HepG2 (cell line): ENCODE results near the gene RAD54L2. TPM values are rescaled to one million over a fixed set of nuclear protein-coding genes. Genes with fewer than 3 reads are reported as not detected.
A peak's percentile ranks its signal among the peaks of the same experiment; 100 is the strongest.

Experiments used
- NR1H2 ChIP-seq: sonication (generic); formaldehyde crosslinking; IDR thresholded peaks from 2 replicates; pipeline ENCODE4 v1.8.1; 2022; ENCODE audit warnings: low read depth, missing genetic modification reagents, borderline replicate concordance
- SOX5 ChIP-seq: IDR thresholded peaks from 2 replicates; pipeline ENCODE4 v1.6.1; 2016; ENCODE audit warnings: borderline replicate concordance
- STAG1 ChIP-seq: sonication (generic); formaldehyde crosslinking; IDR thresholded peaks from 2 replicates; pipeline ENCODE4 v1.4.0; 2020; ENCODE audit warnings: missing genetic modification reagents
- TGIF2 ChIP-seq: IDR thresholded peaks from 2 replicates; pipeline ENCODE4 v1.6.1; 2016; ENCODE audit warnings: control low read depth, missing compliant biosample characterization
- ZEB1 ChIP-seq: IDR thresholded peaks from 2 replicates; pipeline ENCODE4 v1.6.1; 2012; ENCODE audit warnings: mild to moderate bottlenecking, low read depth, inconsistent platforms; ENCODE audit not compliant: insufficient replicate concordance
- ZNF326 ChIP-seq: sonication (generic); formaldehyde crosslinking; IDR thresholded peaks from 2 replicates; pipeline ENCODE4 v1.4.0; 2020; ENCODE audit warnings: missing genetic modification reagents, borderline replicate concordance
- ZNF567 ChIP-seq: sonication (generic); formaldehyde crosslinking; IDR thresholded peaks from 2 replicates; pipeline ENCODE4 v1.8.1; 2023; ENCODE audit warnings: mild to moderate bottlenecking, missing genetic modification reagents, borderline replicate concordance
- ZNF841 ChIP-seq: sonication (generic); formaldehyde crosslinking; IDR thresholded peaks from 2 replicates; pipeline ENCODE4 v1.8.1; 2023; ENCODE audit warnings: missing genetic modification reagents, borderline replicate concordance
- polyA plus RNA-seq, 8 experiments: library from polyadenylated mRNA; depleted of rRNA in 3 of 8; stranded (reverse) in 7 of 8; unstranded in 1 of 8; fragments of >200 nt; fragmentation: Illumina TruSeq in 4 of 8; extraction: Trizol in 4 of 8; gene quantifications; 2 replicates each; pipeline versions ENCODE4 v1.2.1 to v1.2.3, GENCODE V29; 2011 to 2016; ENCODE audit warnings: low read depth in 4 of 8, missing spikeins in 1 of 8, mixed read lengths in 1 of 8; ENCODE audit not compliant: insufficient read depth in 1 of 8
- total RNA-seq, 5 experiments: library from RNA; depleted of rRNA; stranded (reverse); fragments of >200 nt; fragmentation: Illumina TruSeq; extraction: Trizol; gene quantifications; 2 replicates each; pipeline ENCODE4 v1.2.3, GENCODE V29; 2016; ENCODE audit warnings: low read depth in 1 of 5
- TF ChIP-seq, protein P1 (sequence below): sonication (generic); formaldehyde crosslinking; IDR thresholded peaks from 2 replicates; pipeline ENCODE4 v1.5.1; 2020; ENCODE audit warnings: mild to moderate bottlenecking, missing genetic modification reagents
- TF ChIP-seq, protein P2 (sequence below): sonication (generic); formaldehyde crosslinking; IDR thresholded peaks from 2 replicates; pipeline ENCODE4 v1.8.1; 2023; ENCODE audit warnings: mild to moderate bottlenecking, moderate library complexity, missing genetic modification reagents
- TF ChIP-seq, protein P3 (sequence below): sonication (generic); formaldehyde crosslinking; IDR thresholded peaks from 2 replicates; pipeline ENCODE4; 2020; ENCODE audit warnings: missing genetic modification reagents, mild to moderate bottlenecking, borderline replicate concordance
- TF ChIP-seq, protein P4 (sequence below): sonication (generic); formaldehyde crosslinking; IDR thresholded peaks from 2 replicates; pipeline ENCODE4 v1.5.0; 2020; ENCODE audit warnings: mild to moderate bottlenecking, missing genetic modification reagents, borderline replicate concordance

Gene RAD54L2
- total and polyA plus RNA-seq, 2 of the 13 experiments (the other 11 are each of a cell fraction or from before 2014, with no cell fraction given), result 5.5 to 14.8 TPM

DNA sequence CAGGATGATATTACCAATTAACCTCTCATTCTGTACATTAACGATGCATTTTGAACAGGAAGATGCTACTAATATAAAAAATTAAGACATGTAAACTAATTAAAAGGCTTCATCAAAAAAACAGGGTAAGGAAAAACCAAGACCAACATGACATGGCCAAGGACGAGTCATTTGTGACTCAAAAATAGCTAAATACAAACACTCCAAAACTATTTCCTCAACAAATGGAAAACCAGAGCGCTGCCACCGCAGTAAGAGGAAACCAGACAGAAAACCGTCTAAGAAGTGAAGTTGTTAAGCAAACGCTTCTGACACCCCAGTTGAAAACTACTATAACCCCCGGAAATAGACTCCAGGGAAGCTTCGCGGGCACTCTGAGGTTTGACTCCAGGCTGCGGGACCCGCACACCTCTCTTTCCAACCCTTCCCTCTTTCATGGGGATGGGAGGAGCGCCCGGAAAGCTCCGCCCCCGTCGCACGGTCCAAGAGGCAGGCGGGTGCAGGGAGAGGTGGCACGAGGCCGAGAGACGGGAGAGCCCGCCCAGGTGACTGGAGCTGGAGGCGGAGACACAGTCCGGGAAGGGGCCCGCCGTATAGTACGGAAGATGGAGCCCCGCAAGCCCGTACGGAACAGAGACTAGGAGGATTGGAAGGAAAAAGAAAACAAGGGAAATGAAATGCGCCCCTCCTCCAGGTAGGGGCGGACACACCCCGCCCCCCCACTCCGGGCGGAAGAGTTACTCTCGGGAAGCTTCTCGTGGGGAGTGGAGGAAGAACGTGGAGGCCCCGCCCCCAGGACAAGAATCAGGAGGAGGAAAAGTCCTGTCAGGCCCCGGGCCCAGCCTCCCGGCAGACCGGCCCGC lies 39.4 kb upstream of the RAD54L2 start (continued):
- TF ChIP-seq, protein P1, sequence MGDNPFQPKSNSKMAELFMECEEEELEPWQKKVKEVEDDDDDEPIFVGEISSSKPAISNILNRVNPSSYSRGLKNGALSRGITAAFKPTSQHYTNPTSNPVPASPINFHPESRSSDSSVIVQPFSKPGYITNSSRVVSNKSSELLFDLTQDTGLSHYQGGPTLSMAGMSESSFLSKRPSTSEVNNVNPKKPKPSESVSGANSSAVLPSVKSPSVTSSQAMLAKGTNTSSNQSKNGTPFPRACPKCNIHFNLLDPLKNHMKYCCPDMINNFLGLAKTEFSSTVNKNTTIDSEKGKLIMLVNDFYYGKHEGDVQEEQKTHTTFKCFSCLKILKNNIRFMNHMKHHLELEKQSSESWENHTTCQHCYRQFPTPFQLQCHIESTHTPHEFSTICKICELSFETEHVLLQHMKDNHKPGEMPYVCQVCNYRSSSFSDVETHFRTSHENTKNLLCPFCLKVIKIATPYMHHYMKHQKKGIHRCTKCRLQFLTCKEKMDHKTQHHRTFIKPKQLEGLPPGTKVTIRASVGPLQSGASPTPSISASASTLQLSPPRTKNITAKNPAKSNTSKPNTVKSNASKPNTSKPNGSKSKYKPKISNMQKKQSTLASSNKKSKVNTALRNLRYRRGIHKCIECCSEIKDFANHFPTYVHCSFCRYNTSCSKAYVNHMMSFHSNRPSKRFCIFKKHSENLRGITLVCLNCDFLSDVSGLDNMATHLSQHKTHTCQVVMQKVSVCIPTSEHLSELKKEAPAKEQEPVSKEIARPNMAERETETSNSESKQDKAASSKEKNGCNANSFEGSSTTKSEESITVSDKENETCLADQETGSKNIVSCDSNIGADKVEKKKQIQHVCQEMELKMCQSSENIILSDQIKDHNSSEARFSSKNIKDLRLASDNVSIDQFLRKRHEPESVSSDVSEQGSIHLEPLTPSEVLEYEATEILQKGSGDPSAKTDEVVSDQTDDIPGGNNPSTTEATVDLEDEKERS (CRISPR knock-in tag), result peak; percentile 68; the same call in 1 of the 2 replicates
- no peak; the same call in 1 of the 2 replicates for TF ChIP-seq NR1H2
- TF ChIP-seq, protein P2, sequence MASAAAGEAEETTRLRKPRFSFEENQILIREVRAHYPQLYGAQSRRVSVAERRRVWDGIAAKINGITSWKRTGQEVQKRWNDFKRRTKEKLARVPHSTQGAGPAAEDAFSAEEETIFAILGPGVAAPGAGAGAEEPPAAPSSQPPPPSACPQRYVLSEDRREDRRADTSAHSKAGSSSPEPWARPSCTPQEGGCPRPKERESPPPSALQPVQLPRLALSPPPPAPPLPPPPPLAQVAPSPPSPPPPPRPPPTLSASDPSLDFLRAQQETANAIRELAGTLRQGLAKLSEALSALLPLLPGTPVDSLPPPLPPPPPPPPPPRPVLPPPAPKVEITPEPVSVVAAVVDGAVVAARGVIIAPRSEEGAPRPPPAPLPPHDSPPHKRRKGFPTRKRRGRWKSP (CRISPR knock-in tag), result no peak
- TF ChIP-seq ZNF841, result peak; percentile 73; the same call in 1 of the 2 replicates
- TF ChIP-seq, protein P3, sequence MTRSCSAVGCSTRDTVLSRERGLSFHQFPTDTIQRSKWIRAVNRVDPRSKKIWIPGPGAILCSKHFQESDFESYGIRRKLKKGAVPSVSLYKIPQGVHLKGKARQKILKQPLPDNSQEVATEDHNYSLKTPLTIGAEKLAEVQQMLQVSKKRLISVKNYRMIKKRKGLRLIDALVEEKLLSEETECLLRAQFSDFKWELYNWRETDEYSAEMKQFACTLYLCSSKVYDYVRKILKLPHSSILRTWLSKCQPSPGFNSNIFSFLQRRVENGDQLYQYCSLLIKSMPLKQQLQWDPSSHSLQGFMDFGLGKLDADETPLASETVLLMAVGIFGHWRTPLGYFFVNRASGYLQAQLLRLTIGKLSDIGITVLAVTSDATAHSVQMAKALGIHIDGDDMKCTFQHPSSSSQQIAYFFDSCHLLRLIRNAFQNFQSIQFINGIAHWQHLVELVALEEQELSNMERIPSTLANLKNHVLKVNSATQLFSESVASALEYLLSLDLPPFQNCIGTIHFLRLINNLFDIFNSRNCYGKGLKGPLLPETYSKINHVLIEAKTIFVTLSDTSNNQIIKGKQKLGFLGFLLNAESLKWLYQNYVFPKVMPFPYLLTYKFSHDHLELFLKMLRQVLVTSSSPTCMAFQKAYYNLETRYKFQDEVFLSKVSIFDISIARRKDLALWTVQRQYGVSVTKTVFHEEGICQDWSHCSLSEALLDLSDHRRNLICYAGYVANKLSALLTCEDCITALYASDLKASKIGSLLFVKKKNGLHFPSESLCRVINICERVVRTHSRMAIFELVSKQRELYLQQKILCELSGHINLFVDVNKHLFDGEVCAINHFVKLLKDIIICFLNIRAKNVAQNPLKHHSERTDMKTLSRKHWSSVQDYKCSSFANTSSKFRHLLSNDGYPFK (CRISPR knock-in tag), result no peak; the same call in 1 of the 2 replicates
- peak; percentile 65 for TF ChIP-seq ZEB1
- TF ChIP-seq STAG1, result no peak
- TF ChIP-seq ZNF326 (CRISPR knock-in tag), result no peak
- TF ChIP-seq, protein P4, sequence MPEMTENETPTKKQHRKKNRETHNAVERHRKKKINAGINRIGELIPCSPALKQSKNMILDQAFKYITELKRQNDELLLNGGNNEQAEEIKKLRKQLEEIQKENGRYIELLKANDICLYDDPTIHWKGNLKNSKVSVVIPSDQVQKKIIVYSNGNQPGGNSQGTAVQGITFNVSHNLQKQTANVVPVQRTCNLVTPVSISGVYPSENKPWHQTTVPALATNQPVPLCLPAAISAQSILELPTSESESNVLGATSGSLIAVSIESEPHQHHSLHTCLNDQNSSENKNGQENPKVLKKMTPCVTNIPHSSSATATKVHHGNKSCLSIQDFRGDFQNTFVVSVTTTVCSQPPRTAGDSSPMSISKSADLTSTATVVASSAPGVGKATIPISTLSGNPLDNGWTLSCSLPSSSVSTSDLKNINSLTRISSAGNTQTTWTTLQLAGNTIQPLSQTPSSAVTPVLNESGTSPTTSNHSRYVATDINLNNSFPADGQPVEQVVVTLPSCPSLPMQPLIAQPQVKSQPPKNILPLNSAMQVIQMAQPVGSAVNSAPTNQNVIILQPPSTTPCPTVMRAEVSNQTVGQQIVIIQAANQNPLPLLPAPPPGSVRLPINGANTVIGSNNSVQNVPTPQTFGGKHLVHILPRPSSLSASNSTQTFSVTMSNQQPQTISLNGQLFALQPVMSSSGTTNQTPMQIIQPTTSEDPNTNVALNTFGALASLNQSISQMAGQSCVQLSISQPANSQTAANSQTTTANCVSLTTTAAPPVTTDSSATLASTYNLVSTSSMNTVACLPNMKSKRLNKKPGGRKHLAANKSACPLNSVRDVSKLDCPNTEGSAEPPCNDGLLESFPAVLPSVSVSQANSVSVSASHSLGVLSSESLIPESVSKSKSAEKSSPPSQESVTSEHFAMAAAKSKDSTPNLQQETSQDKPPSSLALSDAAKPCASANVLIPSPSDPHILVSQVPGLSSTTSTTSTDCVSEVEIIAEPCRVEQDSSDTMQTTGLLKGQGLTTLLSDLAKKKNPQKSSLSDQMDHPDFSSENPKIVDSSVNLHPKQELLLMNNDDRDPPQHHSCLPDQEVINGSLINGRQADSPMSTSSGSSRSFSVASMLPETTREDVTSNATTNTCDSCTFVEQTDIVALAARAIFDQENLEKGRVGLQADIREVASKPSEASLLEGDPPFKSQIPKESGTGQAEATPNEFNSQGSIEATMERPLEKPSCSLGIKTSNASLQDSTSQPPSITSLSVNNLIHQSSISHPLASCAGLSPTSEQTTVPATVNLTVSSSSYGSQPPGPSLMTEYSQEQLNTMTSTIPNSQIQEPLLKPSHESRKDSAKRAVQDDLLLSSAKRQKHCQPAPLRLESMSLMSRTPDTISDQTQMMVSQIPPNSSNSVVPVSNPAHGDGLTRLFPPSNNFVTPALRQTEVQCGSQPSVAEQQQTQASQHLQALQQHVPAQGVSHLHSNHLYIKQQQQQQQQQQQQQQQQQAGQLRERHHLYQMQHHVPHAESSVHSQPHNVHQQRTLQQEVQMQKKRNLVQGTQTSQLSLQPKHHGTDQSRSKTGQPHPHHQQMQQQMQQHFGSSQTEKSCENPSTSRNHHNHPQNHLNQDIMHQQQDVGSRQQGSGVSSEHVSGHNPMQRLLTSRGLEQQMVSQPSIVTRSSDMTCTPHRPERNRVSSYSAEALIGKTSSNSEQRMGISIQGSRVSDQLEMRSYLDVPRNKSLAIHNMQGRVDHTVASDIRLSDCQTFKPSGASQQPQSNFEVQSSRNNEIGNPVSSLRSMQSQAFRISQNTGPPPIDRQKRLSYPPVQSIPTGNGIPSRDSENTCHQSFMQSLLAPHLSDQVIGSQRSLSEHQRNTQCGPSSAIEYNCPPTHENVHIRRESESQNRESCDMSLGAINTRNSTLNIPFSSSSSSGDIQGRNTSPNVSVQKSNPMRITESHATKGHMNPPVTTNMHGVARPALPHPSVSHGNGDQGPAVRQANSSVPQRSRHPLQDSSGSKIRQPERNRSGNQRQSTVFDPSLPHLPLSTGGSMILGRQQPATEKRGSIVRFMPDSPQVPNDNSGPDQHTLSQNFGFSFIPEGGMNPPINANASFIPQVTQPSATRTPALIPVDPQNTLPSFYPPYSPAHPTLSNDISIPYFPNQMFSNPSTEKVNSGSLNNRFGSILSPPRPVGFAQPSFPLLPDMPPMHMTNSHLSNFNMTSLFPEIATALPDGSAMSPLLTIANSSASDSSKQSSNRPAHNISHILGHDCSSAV (CRISPR knock-in tag), result no peak
- 0 out of 2 replicates have a peak, but pooled peaks have one; percentile 19 for TF ChIP-seq SOX5 (CRISPR knock-in tag)
- no peak for TF ChIP-seq TGIF2 (CRISPR knock-in tag)
- TF ChIP-seq ZNF567 (CRISPR knock-in tag), result no peak
